PC-3 (cell line): ENCODE measurements around the gene FRA10AC1.

Experiments
- CTCF ChIP-seq: fragments of 300-600 bp; sonication (generic); conservative IDR thresholded peaks from 2 replicates; pipeline ENCODE4 v1.5.1; 2017; ENCODE audit warnings: antibody characterized with exemption, low read depth, mild to moderate bottlenecking, low read length
- EZH2phosphoT487 ChIP-seq: fragments of 300-600 bp; sonication (generic); IDR thresholded peaks from 2 replicates; pipeline ENCODE4 v1.6.1; 2018; ENCODE audit warnings: mild to moderate bottlenecking, antibody characterized with exemption, low read length, borderline replicate concordance

GRCh38 chr10:93719901-93720300 is 17.5 kb upstream of the FRA10AC1 start:
- TF ChIP-seq CTCF (no peak), EZH2phosphoT487 (no peak)
